ENCODE measurements around the gene ERICH6B.

Gene ERICH6B

GRCh38 chr13:45542391-45542790, 73.1 kb downstream of the ERICH6B start:
- no peak for DNase-seq (ENCODE audit: low spot score)

GRCh38 chr13:45541806-45542205, 73.7 kb downstream of the ERICH6B start:
- DNase-seq (ENCODE audit: low spot score), result no peak

GRCh38 chr13:45540864-45541263, 74.7 kb downstream of the ERICH6B start:
- DNase-seq (ENCODE audit: low spot score), result no peak

- no peak for DNase-seq (ENCODE audit: low spot score)
These were observed 75.3 kb downstream of the ERICH6B start for GRCh38 chr13:45540195-45540594.

- no peak for DNase-seq (ENCODE audit: low spot score)
These were observed 77.2 kb downstream of the ERICH6B start for GRCh38 chr13:45538382-45538781.

GRCh38 chr13:45537516-45537915, 78.0 kb downstream of the ERICH6B start:
- no peak for DNase-seq (ENCODE audit: low spot score)

GRCh38 chr13:45536224-45536623, 79.3 kb downstream of the ERICH6B start:
- no peak for DNase-seq (ENCODE audit: low spot score)

GRCh38 chr13:45534604-45535003, 80.9 kb downstream of the ERICH6B start:
- no peak for DNase-seq (ENCODE audit: low spot score)

GRCh38 chr13:45529758-45530157, 85.8 kb downstream of the ERICH6B start:
- DNase-seq (ENCODE audit: low spot score), result no peak

- no peak for DNase-seq (ENCODE audit: low spot score)
These were observed 87.7 kb downstream of the ERICH6B start for GRCh38 chr13:45527699-45528462.

GRCh38 chr13:45522571-45522970, 93.0 kb downstream of the ERICH6B start:
- DNase-seq (ENCODE audit: low spot score), result no peak

- no peak for DNase-seq (ENCODE audit: low spot score)
These were observed 94.2 kb downstream of the ERICH6B start for GRCh38 chr13:45521297-45521696.

GRCh38 chr13:45519493-45519892, 96.0 kb downstream of the ERICH6B start:
- DNase-seq (ENCODE audit: low spot score), result no peak

GRCh38 chr13:45518525-45519245, 96.9 kb downstream of the ERICH6B start:
- no peak for DNase-seq (ENCODE audit: low spot score)

- DNase-seq (ENCODE audit: low spot score), result no peak
These were observed 98.8 kb downstream of the ERICH6B start for GRCh38 chr13:45516757-45517156.

GRCh38 chr13:45512098-45512496, 103.4 kb downstream of the ERICH6B start:
- no peak for DNase-seq (ENCODE audit: low spot score)

GRCh38 chr13:45511310-45512097, 104.0 kb downstream of the ERICH6B start:
- DNase-seq (ENCODE audit: low spot score), result no peak

- no peak for DNase-seq (ENCODE audit: low spot score)
These were observed 104.9 kb downstream of the ERICH6B start for GRCh38 chr13:45510672-45511071.

GRCh38 chr13:45508776-45509175, 106.8 kb downstream of the ERICH6B start:
- DNase-seq (ENCODE audit: low spot score), result no peak

- DNase-seq (ENCODE audit: low spot score), result no peak
These were observed 108.7 kb downstream of the ERICH6B start for GRCh38 chr13:45506811-45507210.

GRCh38 chr13:45503658-45504057, 111.9 kb downstream of the ERICH6B start:
- DNase-seq (ENCODE audit: low spot score), result no peak

GRCh38 chr13:45501175-45501526, 114.4 kb downstream of the ERICH6B start:
- no peak for DNase-seq (ENCODE audit: low spot score)

Data from ecto neural progenitor cell (in vitro differentiated cells).